Colonic mucosa (tissue), 4 donors: ENCODE measurements around the gene CASQ1. TPM values are rescaled to one million over a fixed set of nuclear protein-coding genes. Genes with fewer than 3 reads are reported as not detected.

ENCODE experiments used
- DNase-seq: peaks from one replicate; pipeline ENCODE4 v3.0.0-alpha.2; 2020
- H3K27ac ChIP-seq: fragments of 200-600 bp; one replicate; pipeline ENCODE4 v1.8.0; 2021
- H3K27me3 ChIP-seq: fragments of 200-600 bp; one replicate; pipeline ENCODE4 v1.8.0; 2021
- H3K36me3 ChIP-seq: fragments of 200-600 bp; one replicate; pipeline ENCODE4 v1.8.0; 2021
- H3K4me1 ChIP-seq: fragments of 200-600 bp; one replicate; pipeline ENCODE4 v1.8.0; 2021; ENCODE audit warnings: mild to moderate bottlenecking
- H3K4me3 ChIP-seq: fragments of 200-600 bp; one replicate; pipeline ENCODE4 v1.8.0; 2021
- H3K9ac ChIP-seq, 2 donors: one replicate each; pipeline ENCODE4 v1.7.0; 2013; ENCODE audit warnings: control low read depth in 2 of 2, low read depth in 2 of 2, low read length in 2 of 2
- H3K9me3 ChIP-seq: fragments of 200-600 bp; one replicate; pipeline ENCODE4 v1.8.0; 2021
- CTCF ChIP-seq: fragments of 200-600 bp; IDR thresholded peaks from one replicate; pipeline ENCODE4 v1.8.0; 2022; ENCODE audit warnings: antibody characterized with exemption, mild to moderate bottlenecking
- intact Hi-C: fragments of 100-400 bp; cut with DNase I; formaldehyde crosslinking; loops from one replicate; pipeline ENCODE4 v1.14.1; 2022
- total RNA-seq, 2 donors: library from RNA; stranded (reverse); fragmentation: NEBNext Ultra II Directional in 1 of 2; extraction: Animal tissue kit (Norgen Biotek cat#: 25700) in 1 of 2; gene quantifications; one replicate each; pipeline ENCODE4 v1.2.1, GENCODE V29; 2021
- donor health status: healthy.
- donor health status: DM: no; HTN: no; CAD: no.
- donor health status: DM: no; HTN: no; CAD: no.

The CASQ1 gene
- total RNA-seq, 2 donors from 2014 or later, result not detected

- H3K27ac ChIP-seq, result no peak overlapping the region
- no peak for DNase-seq
- no peaks in the 10 kb centered on the region for H3K9me3 ChIP-seq
- no peaks in the 10 kb centered on the region for H3K36me3 ChIP-seq
- no peak overlapping the region for H3K9ac ChIP-seq
- H3K4me3 ChIP-seq, result no peak overlapping the region
- TF ChIP-seq CTCF, result no peak
- H3K4me1 ChIP-seq, result no peaks in the 10 kb centered on the region
- no peaks in the 10 kb centered on the region for H3K27me3 ChIP-seq
- intact Hi-C loops, result no loop called here
These were observed 18.4 kb upstream of the CASQ1 start for GRCh38 chr1:160171980-160172379.

DNA sequence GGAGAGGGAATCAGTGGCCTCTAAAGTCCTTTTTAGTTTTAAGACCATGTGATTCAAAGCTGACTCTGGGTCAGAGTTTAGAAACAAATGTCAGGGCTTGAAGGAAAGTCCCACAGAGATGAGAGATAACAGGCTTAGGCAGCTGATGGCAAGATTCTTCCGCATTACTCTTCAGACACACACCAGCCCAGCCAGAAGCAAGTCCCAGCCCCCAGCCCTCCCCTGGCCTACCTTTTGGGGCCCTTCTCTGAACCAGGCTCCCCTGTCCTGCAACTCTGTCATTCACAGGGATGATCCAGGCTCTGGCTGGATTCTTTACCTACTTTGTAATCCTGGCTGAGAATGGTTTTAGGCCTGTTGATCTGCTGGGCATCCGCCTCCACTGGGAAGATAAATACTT, 13.1 kb upstream of the CASQ1 start:
- intact Hi-C loops, result no loop called here
- H3K9me3 ChIP-seq, result no peaks in the 10 kb centered on the region

DNA sequence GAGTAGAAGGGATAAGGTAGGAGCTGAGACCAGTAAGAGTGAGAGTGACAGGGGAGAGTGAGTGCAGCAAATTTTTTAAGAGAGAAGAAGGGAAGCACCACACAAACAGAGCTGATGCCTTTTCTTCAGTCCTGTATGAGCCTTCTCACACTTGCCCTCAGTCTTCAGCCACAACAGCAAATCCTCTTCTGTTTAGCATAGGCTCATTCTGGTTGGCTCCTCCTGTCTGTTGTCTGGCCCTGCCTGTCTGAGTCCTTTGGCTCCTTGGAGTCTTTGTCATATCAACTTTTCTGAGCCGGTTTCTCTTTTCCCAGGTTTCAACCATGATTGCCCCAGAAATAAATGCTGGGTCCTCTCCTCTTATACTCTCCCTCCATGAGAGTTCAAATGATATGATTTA, 12.7 kb upstream of the CASQ1 start:
- intact Hi-C loops, result no loop called here
- Histone ChIP-seq H3K4me3 (no peak overlapping the region), H3K9me3 (no peaks in the 10 kb centered on the region), H3K27me3 (no peaks in the 10 kb centered on the region), H3K36me3 (no peaks in the 10 kb centered on the region), H3K4me1 (no peaks in the 10 kb centered on the region), H3K9ac (no peak overlapping the region), H3K27ac (no peak overlapping the region)
- no peak for DNase-seq
- no peak for TF ChIP-seq CTCF

More for the DNA sequence above, 13.1 kb upstream of the CASQ1 start:
- Histone ChIP-seq H3K27me3 (no peaks in the 10 kb centered on the region), H3K4me3 (no peak overlapping the region), H3K36me3 (no peaks in the 10 kb centered on the region), H3K9ac (no peak overlapping the region), H3K27ac (no peak overlapping the region), H3K4me1 (no peaks in the 10 kb centered on the region)
- TF ChIP-seq CTCF, result no peak
- no peak for DNase-seq

DNA sequence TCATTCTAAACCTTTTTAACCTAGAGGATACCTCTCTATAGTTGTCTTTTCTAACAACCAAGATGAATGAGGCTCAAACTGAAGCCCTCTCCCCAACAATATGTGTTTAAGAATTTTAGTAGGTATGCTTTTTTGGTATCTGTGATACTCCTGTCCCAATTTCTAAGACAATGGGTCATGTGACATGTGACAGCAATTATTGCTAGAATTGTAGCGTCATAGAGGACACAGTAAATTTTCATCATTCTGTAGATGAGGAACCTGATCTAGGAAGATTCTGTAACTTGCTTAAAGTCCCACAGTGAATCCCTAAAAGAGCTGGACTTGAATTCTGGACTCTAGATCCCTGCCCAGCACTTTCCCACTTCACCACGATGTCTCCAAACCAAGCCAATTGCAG, 11.6 kb upstream of the CASQ1 start:
- H3K9ac ChIP-seq, result no peak overlapping the region
- H3K4me3 ChIP-seq, result no peak overlapping the region
- no peak for DNase-seq
- no peaks in the 10 kb centered on the region for H3K4me1 ChIP-seq
- no peaks in the 10 kb centered on the region for H3K27me3 ChIP-seq
- H3K36me3 ChIP-seq, result no peaks in the 10 kb centered on the region
- H3K27ac ChIP-seq, result no peak overlapping the region
- no peak for TF ChIP-seq CTCF
- intact Hi-C loops, result no loop called here
- no peaks in the 10 kb centered on the region for H3K9me3 ChIP-seq

- no peak for DNase-seq
- TF ChIP-seq CTCF, result no peak
- Histone ChIP-seq H3K9me3 (no peaks in the 10 kb centered on the region), H3K36me3 (no peaks in the 10 kb centered on the region), H3K9ac (no peak overlapping the region), H3K4me1 (no peaks in the 10 kb centered on the region), H3K27me3 (no peaks in the 10 kb centered on the region), H3K27ac (no peak overlapping the region), H3K4me3 (no peak overlapping the region)
- intact Hi-C loops, result no loop called here
These were observed 11.0 kb upstream of the CASQ1 start for GRCh38 chr1:160179336-160179735.

GRCh38 chr1:160186246-160186645, 4.1 kb upstream of the CASQ1 start:
- H3K9me3 ChIP-seq, result no peaks in the 10 kb centered on the region
- intact Hi-C loops, result no loop called here
- H3K27me3 ChIP-seq, result no peaks in the 10 kb centered on the region
- TF ChIP-seq CTCF, result no peak
- H3K36me3 ChIP-seq, result no peaks in the 10 kb centered on the region
- H3K4me3 ChIP-seq, result no peak overlapping the region
- H3K27ac ChIP-seq, result no peak overlapping the region
- no peak overlapping the region for H3K9ac ChIP-seq
- no peaks in the 10 kb centered on the region for H3K4me1 ChIP-seq
- DNase-seq, result no peak
